Brain microvascular endothelial cell (primary cell): Measurements from ENCODE around the gene RAB28.

ENCODE experiments used
- DNase-seq: peaks from one replicate; pipeline ENCODE4 v3.0.0-alpha.2; 2020
- H3K27ac ChIP-seq: fragments of 250-450 bp; sonication (Bioruptor Pico); 2 replicates; pipeline ENCODE4 v1.5.1; 2020; ENCODE audit warnings: mild to moderate bottlenecking, moderate library complexity
- H3K27me3 ChIP-seq: fragments of 250-450 bp; sonication (Bioruptor Pico); replicated peaks from 2 replicates; pipeline ENCODE4 v1.5.1; 2020; ENCODE audit warnings: mild to moderate bottlenecking
- H3K36me3 ChIP-seq: fragments of 250-450 bp; sonication (Bioruptor Pico); replicated peaks from 2 replicates; pipeline ENCODE4 v1.5.1; 2020; ENCODE audit warnings: mild to moderate bottlenecking
- H3K4me3 ChIP-seq: 2 replicates; pipeline ENCODE4 v1.5.1; 2011; ENCODE audit warnings: low read depth, mild to moderate bottlenecking, control low read depth, low read length, moderate library complexity
- in situ Hi-C: cut with HindIII; loops from 2 replicates; pipeline ENCODE4 v1.10.0; 2017; ENCODE audit warnings: low sequenced_read_pairs, low pct_ligation_motif_present
- TF ChIP-seq, protein P1 (sequence below): IDR thresholded peaks from 2 replicates; pipeline ENCODE4 v1.5.1; 2011; ENCODE audit warnings: low read depth, mild to moderate bottlenecking, moderate library complexity, low read length, control low read depth, inconsistent platforms; ENCODE audit errors: missing control alignments

RAB28 gene

DNA sequence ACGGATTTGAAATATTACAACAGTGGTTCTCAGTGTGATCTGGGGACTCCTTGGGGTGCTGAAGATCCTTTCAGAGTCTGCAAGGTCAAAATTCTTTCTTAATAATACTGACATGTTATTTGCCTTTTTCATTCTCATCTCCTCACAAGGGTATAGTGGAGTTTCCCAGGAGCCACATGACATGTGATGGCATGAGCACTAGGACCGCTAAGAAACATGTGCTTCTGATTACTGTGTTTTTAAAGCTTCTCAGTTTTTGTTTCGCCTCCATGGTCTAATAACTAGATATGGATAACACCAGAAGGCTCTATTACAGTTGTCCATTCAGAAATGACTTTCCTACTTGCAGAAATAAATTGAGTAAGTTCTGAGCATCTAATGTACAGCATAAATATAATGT lies 156.1 kb downstream of the RAB28 start:
- no peak for DNase-seq
- TF ChIP-seq, protein P1, sequence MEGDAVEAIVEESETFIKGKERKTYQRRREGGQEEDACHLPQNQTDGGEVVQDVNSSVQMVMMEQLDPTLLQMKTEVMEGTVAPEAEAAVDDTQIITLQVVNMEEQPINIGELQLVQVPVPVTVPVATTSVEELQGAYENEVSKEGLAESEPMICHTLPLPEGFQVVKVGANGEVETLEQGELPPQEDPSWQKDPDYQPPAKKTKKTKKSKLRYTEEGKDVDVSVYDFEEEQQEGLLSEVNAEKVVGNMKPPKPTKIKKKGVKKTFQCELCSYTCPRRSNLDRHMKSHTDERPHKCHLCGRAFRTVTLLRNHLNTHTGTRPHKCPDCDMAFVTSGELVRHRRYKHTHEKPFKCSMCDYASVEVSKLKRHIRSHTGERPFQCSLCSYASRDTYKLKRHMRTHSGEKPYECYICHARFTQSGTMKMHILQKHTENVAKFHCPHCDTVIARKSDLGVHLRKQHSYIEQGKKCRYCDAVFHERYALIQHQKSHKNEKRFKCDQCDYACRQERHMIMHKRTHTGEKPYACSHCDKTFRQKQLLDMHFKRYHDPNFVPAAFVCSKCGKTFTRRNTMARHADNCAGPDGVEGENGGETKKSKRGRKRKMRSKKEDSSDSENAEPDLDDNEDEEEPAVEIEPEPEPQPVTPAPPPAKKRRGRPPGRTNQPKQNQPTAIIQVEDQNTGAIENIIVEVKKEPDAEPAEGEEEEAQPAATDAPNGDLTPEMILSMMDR = no peak
- H3K27me3 ChIP-seq = no peaks in the 10 kb centered on the region
- in situ Hi-C loops = no loop called here
- H3K27ac ChIP-seq = no peak overlapping the region
- H3K36me3 ChIP-seq = no peaks in the 10 kb centered on the region
- no peak overlapping the region for H3K4me3 ChIP-seq

DNA sequence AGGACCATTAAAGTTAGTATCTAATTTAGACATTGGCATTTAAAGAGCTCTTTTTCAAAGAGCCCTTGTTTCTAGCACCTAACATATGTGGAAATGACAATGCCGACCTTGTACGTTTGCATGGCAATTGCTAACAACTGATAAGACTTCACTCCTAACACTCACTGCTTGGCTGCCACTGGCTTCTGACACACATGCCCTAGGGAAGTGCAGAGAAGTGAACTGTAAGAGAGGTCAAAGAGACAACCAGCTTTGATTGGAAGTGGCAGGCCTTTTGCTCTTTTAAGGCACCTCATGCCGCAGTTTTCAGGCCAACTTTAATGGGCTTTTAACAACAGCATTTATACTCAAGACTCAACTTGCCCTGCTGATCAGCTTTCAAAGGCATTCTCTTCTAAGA lies 158.4 kb downstream of the RAB28 start:
- no peaks in the 10 kb centered on the region for H3K27me3 ChIP-seq
- DNase-seq = no peak
- no peaks in the 10 kb centered on the region for H3K36me3 ChIP-seq
- H3K27ac ChIP-seq = no peak overlapping the region
- in situ Hi-C loops = no loop called here
- TF ChIP-seq, protein P1 = no peak
- H3K4me3 ChIP-seq = no peak overlapping the region

DNA sequence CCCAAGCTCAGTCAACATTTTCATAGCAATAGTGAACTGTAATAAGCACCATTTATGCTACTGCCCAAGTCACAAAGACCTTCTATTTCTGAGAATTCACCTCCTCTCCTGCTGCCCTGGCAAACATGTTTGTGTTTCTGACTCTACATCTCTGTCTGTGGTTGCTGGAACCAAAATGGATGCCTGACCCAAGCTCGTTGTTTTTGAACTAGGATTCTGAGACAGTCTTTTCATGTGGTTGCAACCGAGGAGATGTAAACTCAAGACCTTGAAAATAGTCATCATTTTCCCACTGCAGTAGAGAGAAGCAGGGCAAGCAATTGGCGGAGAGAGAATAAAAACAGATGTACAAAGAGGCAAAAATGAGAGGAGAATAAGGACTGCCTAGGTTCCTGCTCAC lies 160.2 kb downstream of the RAB28 start:
- H3K36me3 ChIP-seq = no peaks in the 10 kb centered on the region
- H3K27ac ChIP-seq = no peak overlapping the region
- no peak overlapping the region for H3K4me3 ChIP-seq
- TF ChIP-seq, protein P1 = no peak
- DNase-seq = no peak
- in situ Hi-C loops = no loop called here
- no peaks in the 10 kb centered on the region for H3K27me3 ChIP-seq

DNA sequence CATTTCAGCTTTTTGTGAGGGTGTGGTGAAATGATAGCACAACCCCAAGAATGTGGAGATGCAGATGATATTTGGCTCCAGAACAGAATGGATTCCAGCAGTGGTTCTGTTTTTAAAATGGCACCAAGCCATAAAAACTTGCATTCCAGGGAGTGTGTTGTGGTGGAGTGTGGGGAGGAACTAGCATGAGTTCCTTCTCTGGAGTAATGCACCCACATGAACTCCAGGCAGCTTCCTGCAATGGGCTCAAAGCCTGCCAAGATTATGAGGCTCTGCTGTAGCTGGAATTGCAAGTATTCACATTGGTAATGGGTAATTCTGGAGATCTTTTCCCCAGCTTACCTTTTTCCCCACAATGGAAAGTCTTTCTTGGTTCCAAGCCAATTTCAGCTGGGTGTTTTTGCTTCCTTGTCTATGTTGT lies 161.4 kb downstream of the RAB28 start:
- Histone ChIP-seq H3K27me3 (no peaks in the 10 kb centered on the region), H3K4me3 (no peak overlapping the region), H3K36me3 (no peaks in the 10 kb centered on the region), H3K27ac (peak overlapping the region; percentile 10)
- TF ChIP-seq, protein P1 = no peak
- in situ Hi-C loops = no loop called here
- DNase-seq = peak; percentile 89
